Naive thymus-derived CD8-positive, alpha-beta T cell (primary cell): Measurements from ENCODE around the gene PARVB. TPM values are rescaled to one million over a fixed set of nuclear protein-coding genes. Genes with fewer than 3 reads are reported as not detected.

Experiments
- ATAC-seq, 2 donors: fragments of 150-1000 bp; cut with Tn5 transposase in 1 of 2; sonication (Bioruptor Pico), chemical (Tn5 transposase) in 1 of 2; 1 replicate in 1 of 2; 2 replicates in 1 of 2; pipeline ENCODE4 v1.10.0; 2021; ENCODE audit warnings: mild to moderate bottlenecking in 2 of 2, moderate library complexity in 2 of 2
- POLR2A ChIA-PET: fragments of 350-600 bp; sonication (Branson Sonifier 250); formaldehyde crosslinking; loops from one replicate; lab custom pipeline; 2021; ENCODE audit warnings: antibody characterized with exemption; lab: Charles Lee
- DNase-seq, 10 donors: peaks; one replicate each; pipeline versions ENCODE4 v3.0.0 to v3.0.0-alpha.2; 2020 to 2022
- H3K27ac Mint-ChIP-seq, 10 donors: one replicate each; pipeline ENCODE4 v1.8.0; 2020 to 2022; ENCODE audit warnings: mild to moderate bottlenecking in 10 of 10, mixed read lengths in 10 of 10, moderate library complexity in 4 of 10, inconsistent platforms in 1 of 10
- H3K27me3 Mint-ChIP-seq, 5 donors: one replicate each; pipeline ENCODE4 v1.8.0; 2021 to 2022; ENCODE audit warnings: mixed read lengths in 5 of 5
- H3K36me3 Mint-ChIP-seq, 3 donors: one replicate each; pipeline ENCODE4 v1.8.0; 2020 to 2022; ENCODE audit warnings: mixed read lengths in 3 of 3, mild to moderate bottlenecking in 2 of 3, inconsistent platforms in 1 of 3
- H3K4me1 Mint-ChIP-seq, 4 donors: one replicate each; pipeline ENCODE4 v1.8.0; 2021 to 2022; ENCODE audit warnings: mixed read lengths in 4 of 4
- H3K4me3 Mint-ChIP-seq, 10 donors: one replicate each; pipeline ENCODE4 v1.8.0; 2020 to 2022; ENCODE audit warnings: mild to moderate bottlenecking in 10 of 10, mixed read lengths in 10 of 10, moderate library complexity in 6 of 10, inconsistent platforms in 1 of 10
- H3K9me3 Mint-ChIP-seq, 9 donors: one replicate each; pipeline ENCODE4 v1.8.0; 2020 to 2022; ENCODE audit warnings: mixed read lengths in 9 of 9, mild to moderate bottlenecking in 3 of 9, inconsistent platforms in 1 of 9, moderate library complexity in 1 of 9
- polyA plus RNA-seq, 3 donors: library from polyadenylated mRNA; unstranded; fragments of 300-500 nt; fragmentation: Illumina TruSeq; gene quantifications; one replicate each; pipeline ENCODE4 v1.2.3, GENCODE V29; 2021
- total RNA-seq, 8 experiments: library from RNA in 2 of 8; stranded (reverse) in 2 of 8; gene quantifications; one replicate each; pipeline ENCODE4 v1.2.3 and lab custom pipeline; 2021 to 2026

PARVB gene
- total and polyA plus RNA-seq, 5 experiments from 2014 or later, result 0.91 to 7.0 (median 6.9) TPM; not detected in 2

DNA sequence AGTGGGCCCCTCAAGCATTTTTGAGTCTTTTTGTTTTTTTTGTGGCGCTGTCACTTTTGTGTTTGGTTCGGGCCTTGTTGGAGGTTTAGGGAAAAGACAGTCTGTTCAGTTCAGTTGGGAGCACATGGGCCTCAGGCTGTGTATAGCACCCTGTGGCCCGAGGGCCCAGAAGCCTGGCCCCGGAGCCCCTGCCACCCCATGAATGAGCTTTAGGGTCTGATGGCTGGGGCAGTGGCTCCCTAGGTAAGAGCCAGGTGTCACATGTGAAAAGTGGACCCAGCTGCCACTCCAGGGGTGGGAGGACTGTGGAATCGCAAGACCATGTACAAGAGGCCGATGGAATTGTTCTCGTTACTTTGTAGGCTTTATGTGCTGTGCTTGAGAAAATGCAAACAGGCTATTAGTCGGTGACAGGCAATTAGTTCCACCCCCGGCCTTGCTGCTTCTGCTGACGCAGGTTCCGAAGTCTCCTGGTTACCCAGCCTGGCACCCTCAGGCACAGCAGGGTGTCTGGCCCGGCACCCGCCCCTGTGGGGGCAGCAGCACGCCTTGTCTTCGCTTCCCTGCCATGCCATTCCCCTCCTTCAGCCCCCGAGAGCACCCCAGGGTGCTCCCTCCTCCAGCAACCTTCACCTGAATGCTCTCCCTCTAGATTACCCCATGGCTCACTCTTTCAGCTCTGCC, 118.5 kb downstream of the PARVB start:
- H3K4me3 Mint-ChIP-seq, result peak overlapping the region in 1 of 10 donors; percentile 45
- DNase-seq (no peak), ATAC-seq (no peak)
- peak overlapping the region in 1 of 10 donors; percentile 34 for H3K27ac Mint-ChIP-seq
- H3K4me1 Mint-ChIP-seq, result peaks cover 0 to 3% (median 0%) of the 10 kb centered on the region in 4 donors
- H3K9me3 Mint-ChIP-seq, result peaks cover 0 to 18% (median 6%) of the 10 kb centered on the region in 9 donors
- peaks cover 0 to 4% (median 0%) of the 10 kb centered on the region in 5 donors for H3K27me3 Mint-ChIP-seq
- H3K36me3 Mint-ChIP-seq, result peaks cover 3 to 7% (median 3%) of the 10 kb centered on the region in 3 donors
- POLR2A ChIA-PET, result no interaction called here

DNA sequence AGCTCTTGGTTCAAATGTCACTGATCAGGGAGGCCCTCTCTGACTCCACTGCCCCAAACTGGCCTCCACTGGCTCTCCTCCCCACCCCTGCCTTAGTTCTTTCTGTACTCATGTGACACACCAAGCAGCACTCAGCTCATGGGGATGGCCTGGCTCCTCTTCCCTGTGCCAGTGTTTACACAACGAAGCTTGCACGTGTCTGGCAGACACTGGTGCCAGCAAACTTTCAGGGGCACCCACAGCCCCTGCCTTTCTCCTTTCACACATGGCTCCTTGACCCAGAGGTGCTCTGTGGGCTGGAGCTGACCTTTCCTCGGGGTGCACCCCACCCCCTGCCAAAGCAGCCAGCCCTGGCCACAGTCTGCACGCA, 119.0 kb downstream of the PARVB start:
- Mint-ChIP-seq H3K27ac (peak overlapping the region in 1 of 10 donors; percentile 34), H3K4me3 (no peak overlapping the region), H3K36me3 (peaks cover 0 to 3% (median 3%) of the 10 kb centered on the region in 3 donors), H3K4me1 (peaks cover 0 to 3% (median 0%) of the 10 kb centered on the region in 4 donors), H3K9me3 (peaks cover 0 to 12% (median under 1%) of the 10 kb centered on the region in 9 donors), H3K27me3 (peaks cover 0 to 4% (median 0%) of the 10 kb centered on the region in 5 donors)
- POLR2A ChIA-PET, result no interaction called here
- DNase-seq (no peak), ATAC-seq (no peak)

DNA sequence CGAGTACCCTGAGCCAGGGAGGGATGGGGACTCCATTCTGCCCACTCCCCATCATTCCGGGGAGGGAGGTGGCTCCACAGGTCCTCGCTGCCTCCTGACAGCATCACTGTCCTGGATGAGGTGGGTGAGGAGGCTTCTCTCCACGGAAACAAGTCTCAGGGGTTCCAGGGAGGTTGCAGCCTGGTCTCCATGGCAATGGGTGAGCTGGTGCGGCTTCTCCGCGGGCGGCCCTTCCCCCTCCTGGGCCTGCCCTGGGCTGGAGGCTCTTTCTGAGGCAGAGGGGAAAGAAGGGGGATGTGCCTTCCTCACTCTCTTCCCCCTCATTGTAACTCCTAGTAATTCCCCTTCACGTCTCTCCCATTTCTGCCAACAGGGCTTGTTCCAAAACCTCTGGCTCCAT, 119.5 kb downstream of the PARVB start:
- peaks cover 0 to 8% (median 0%) of the 10 kb centered on the region in 9 donors for H3K9me3 Mint-ChIP-seq
- no peak overlapping the region for H3K4me3 Mint-ChIP-seq
- peak overlapping the region in 1 of 10 donors; percentile 77 for H3K27ac Mint-ChIP-seq
- ATAC-seq (no peak), DNase-seq (no peak)
- H3K36me3 Mint-ChIP-seq, result peaks cover 0 to under 1% (median 0%) of the 10 kb centered on the region in 3 donors
- H3K27me3 Mint-ChIP-seq, result peaks cover 0 to 4% (median 0%) of the 10 kb centered on the region in 5 donors
- peaks cover 0 to 3% (median 0%) of the 10 kb centered on the region in 4 donors for H3K4me1 Mint-ChIP-seq
- POLR2A ChIA-PET, result no interaction called here

- Mint-ChIP-seq H3K36me3 (no peaks in the 10 kb centered on the region), H3K4me3 (no peak overlapping the region), H3K9me3 (peaks cover 0 to 6% (median 0%) of the 10 kb centered on the region in 9 donors), H3K4me1 (peaks cover 0 to 3% (median 0%) of the 10 kb centered on the region in 4 donors), H3K27me3 (peaks cover 0 to 4% (median 0%) of the 10 kb centered on the region in 5 donors), H3K27ac (peak overlapping the region in 1 of 10 donors; percentile 77)
- ATAC-seq (no peak), DNase-seq (no peak)
- POLR2A ChIA-PET, result no interaction called here
Measured at GRCh38 chr22:44144046-44144569, 120.0 kb downstream of the PARVB start.

- no peaks in the 10 kb centered on the region for H3K36me3 Mint-ChIP-seq
- H3K9me3 Mint-ChIP-seq, result no peaks in the 10 kb centered on the region
- H3K4me3 Mint-ChIP-seq, result no peak overlapping the region
- POLR2A ChIA-PET, result no interaction called here
- peak overlapping the region in 1 of 10 donors; percentile 41 for H3K27ac Mint-ChIP-seq
- H3K27me3 Mint-ChIP-seq, result peaks cover 0 to 11% (median 0%) of the 10 kb centered on the region in 5 donors
- H3K4me1 Mint-ChIP-seq, result peaks cover 0 to 3% (median 0%) of the 10 kb centered on the region in 4 donors
- ATAC-seq (no peak), DNase-seq (no peak)
Measured at GRCh38 chr22:44145544-44145943, 121.4 kb downstream of the PARVB start.

GRCh38 chr22:44146088-44146861, 122.2 kb downstream of the PARVB start:
- ATAC-seq (no peak), DNase-seq (no peak)
- POLR2A ChIA-PET, result no interaction called here
- Mint-ChIP-seq H3K9me3 (no peaks in the 10 kb centered on the region), H3K27ac (peak overlapping the region in 3 of 10 donors; percentile 38 to 88 (median 80)), H3K27me3 (peaks cover 0 to 11% (median 0%) of the 10 kb centered on the region in 5 donors), H3K4me3 (no peak overlapping the region), H3K36me3 (no peaks in the 10 kb centered on the region), H3K4me1 (peaks cover 0 to 3% (median 0%) of the 10 kb centered on the region in 4 donors)

- Mint-ChIP-seq H3K9me3 (no peaks in the 10 kb centered on the region), H3K27ac (peak overlapping the region in 1 of 10 donors; percentile 88), H3K27me3 (peaks cover 0 to 11% (median 0%) of the 10 kb centered on the region in 5 donors), H3K4me1 (peaks cover 0 to 3% (median 0%) of the 10 kb centered on the region in 4 donors), H3K4me3 (peak overlapping the region in 1 of 10 donors; percentile 45), H3K36me3 (no peaks in the 10 kb centered on the region)
- DNase-seq, result no peak
- POLR2A ChIA-PET, result no interaction called here
- no peak for ATAC-seq
Measured at GRCh38 chr22:44147008-44147645, 123.0 kb downstream of the PARVB start.

GRCh38 chr22:44147821-44148574, 123.9 kb downstream of the PARVB start:
- H3K27me3 Mint-ChIP-seq, result peaks cover 0 to 11% (median 0%) of the 10 kb centered on the region in 5 donors
- DNase-seq, result no peak
- peaks cover 0 to 3% (median 0%) of the 10 kb centered on the region in 4 donors for H3K4me1 Mint-ChIP-seq
- POLR2A ChIA-PET, result no interaction called here
- no peak overlapping the region for H3K4me3 Mint-ChIP-seq
- no peaks in the 10 kb centered on the region for H3K9me3 Mint-ChIP-seq
- no peak for ATAC-seq
- H3K36me3 Mint-ChIP-seq, result no peaks in the 10 kb centered on the region
- H3K27ac Mint-ChIP-seq, result no peak overlapping the region

DNA sequence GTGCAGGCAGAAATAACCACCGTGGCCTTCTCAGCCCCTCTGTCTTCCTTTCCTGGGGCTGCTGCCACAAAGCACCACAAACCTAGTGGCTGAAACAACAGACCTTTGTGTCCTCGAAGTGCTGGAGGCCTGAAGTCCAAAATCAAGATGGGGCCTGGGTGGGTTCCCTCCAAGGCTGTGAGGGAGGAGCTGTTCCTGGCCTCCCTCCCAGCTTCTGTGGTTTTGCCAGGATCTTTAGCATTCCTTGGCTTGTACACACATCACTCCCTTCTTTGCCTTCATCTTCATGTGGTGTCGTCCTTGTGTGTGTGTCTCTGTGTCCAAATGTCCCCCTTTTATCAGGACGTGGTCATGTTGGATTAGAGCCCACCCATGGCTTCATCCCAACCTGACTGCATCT, 127.6 kb downstream of the PARVB start:
- ATAC-seq (no peak), DNase-seq (no peak)
- H3K36me3 Mint-ChIP-seq, result no peaks in the 10 kb centered on the region
- H3K4me3 Mint-ChIP-seq, result no peak overlapping the region
- H3K27me3 Mint-ChIP-seq, result peaks cover 0 to 9% (median 0%) of the 10 kb centered on the region in 5 donors
- H3K27ac Mint-ChIP-seq, result no peak overlapping the region
- H3K9me3 Mint-ChIP-seq, result no peaks in the 10 kb centered on the region
- POLR2A ChIA-PET, result interaction anchor here (0.6 kb wide), 1 partner anchor 990 kb away, joined by 4 read pairs; no protein-coding TSS in a partner anchor
- H3K4me1 Mint-ChIP-seq, result no peaks in the 10 kb centered on the region

- DNase-seq (peak in 1 of 10 donors; percentile 35), ATAC-seq (no peak)
- Mint-ChIP-seq H3K4me3 (no peak overlapping the region), H3K27ac (no peak overlapping the region), H3K36me3 (peaks cover 0 to 3% (median 0%) of the 10 kb centered on the region in 3 donors), H3K27me3 (peaks cover 0 to 7% (median 0%) of the 10 kb centered on the region in 5 donors), H3K9me3 (no peaks in the 10 kb centered on the region), H3K4me1 (no peaks in the 10 kb centered on the region)
- POLR2A ChIA-PET, result no interaction called here
Measured at GRCh38 chr22:44153710-44154109, 129.6 kb downstream of the PARVB start.

DNA sequence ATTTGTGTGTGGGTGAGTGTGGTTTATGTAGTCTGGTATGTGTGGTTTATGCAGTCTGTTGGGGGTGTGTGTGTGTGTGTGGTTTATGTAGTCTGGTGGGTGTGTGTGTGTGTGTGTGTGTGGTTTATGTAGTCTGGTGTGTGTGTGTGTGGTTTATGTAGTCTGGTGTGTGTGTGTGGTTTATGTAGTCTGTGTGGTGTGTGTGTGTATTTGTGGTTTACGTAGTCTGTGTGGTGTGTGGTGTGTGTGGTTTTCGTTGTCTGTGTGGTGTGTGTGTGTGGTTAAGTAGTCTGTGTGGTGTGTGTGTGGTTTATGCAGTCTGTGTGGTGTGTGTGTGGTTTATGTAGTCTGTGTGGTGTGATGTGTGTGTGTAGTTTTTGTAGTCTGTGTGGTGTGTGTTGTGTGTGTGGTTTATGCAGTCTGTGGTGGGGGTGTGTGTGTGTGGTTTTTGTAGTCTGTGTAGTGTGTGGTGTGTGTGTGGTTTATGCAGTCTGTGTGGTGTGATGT, 130.4 kb downstream of the PARVB start:
- ATAC-seq (peak in 1 of 2 donors; percentile 54), DNase-seq (peak in 3 of 10 donors; percentile 1 to 4 (median 4))
- peaks cover 0 to 3% (median 0%) of the 10 kb centered on the region in 3 donors for H3K36me3 Mint-ChIP-seq
- peaks cover 0 to 4% (median 0%) of the 10 kb centered on the region in 5 donors for H3K27me3 Mint-ChIP-seq
- no peaks in the 10 kb centered on the region for H3K4me1 Mint-ChIP-seq
- POLR2A ChIA-PET, result no interaction called here
- H3K9me3 Mint-ChIP-seq, result no peaks in the 10 kb centered on the region
- no peak overlapping the region for H3K27ac Mint-ChIP-seq
- H3K4me3 Mint-ChIP-seq, result no peak overlapping the region
